ENCODE data around the gene CYLD.

CYLD gene

DNA sequence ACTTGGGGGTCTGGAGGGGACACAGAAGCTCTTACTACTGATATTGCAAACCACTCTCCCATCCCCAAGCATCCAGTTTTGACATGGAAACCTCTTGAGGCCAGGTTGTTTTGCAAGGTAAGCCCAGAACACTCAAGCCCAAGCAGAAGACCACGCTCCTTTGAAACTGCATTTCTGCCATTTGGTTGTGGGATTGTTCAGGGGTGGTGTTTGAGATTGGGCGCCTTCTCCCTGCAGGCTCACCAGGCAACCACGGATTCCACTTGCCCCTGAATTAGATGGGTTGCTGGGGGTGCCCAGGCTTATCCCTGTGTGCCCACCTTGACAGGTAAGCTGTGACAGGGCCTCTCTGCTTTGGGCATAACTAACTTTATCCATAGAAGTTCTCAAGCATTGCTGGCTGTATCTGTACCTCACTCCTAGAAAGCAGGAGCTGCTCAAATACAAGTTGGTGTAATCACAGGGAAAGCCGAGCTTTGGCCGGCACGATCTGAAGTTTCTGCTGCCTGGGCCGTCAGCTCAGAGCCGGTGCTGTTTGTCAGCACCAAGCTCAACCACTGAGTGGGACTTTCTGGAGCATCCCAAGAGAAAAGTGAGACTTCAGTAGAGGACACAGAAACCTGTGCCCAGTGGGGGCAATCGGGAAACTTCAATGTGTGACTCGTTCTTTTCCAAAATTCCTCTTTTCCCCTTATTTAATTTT, 93.6 kb downstream of the CYLD start:
- TF ChIP-seq YY1 (IDR thresholded peaks at IDR 0.05; ENCODE audit: low read depth), result no peak

DNA sequence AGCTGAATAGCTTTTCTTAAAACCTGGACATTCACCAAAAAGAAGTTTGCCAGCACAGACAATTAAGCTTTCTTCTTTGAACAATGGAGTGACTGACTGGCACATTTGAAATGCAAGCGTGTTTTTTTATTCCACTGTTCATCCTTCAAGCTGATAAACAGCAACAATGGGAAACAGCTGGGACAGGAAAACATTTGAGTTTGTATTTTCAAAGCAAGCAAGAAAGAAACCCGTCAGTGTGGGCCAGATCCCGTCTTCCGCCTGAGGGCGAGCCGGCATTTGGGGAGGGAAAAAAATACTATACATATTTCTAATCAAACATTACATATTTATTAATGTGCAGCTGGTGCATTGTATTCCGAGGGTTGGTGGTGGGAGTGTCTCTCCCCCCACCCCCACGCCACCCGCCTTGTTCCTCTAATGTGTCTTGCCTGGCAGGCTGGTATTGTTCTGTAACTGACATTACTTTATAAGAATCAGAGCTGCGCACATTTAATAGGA, 94.3 kb downstream of the CYLD start:
- TF ChIP-seq EP300 (IDR thresholded peaks at IDR 0.05; ENCODE audit: borderline replicate concordance) (no peak), CEBPB (IDR thresholded peaks at IDR 0.05) (no peak), TCF12 (IDR thresholded peaks at IDR 0.05; ENCODE audit: low read depth) (no peak), CREB1 (IDR thresholded peaks at IDR 0.05; ENCODE audit: low read depth) (no peak), YY1 (IDR thresholded peaks at IDR 0.05; ENCODE audit: low read depth) (no peak), NFIC (IDR thresholded peaks at IDR 0.05) (no peak), TAF1 (IDR thresholded peaks at IDR 0.05; ENCODE audit: low read depth) (no peak), FOXM1 (IDR thresholded peaks at IDR 0.05; ENCODE audit: borderline replicate concordance, low read depth) (no peak), RAD21 (IDR thresholded peaks at IDR 0.05; ENCODE audit: low read depth) (no peak), EGR1 (IDR thresholded peaks at IDR 0.05) (no peak), ZBTB7A (IDR thresholded peaks at IDR 0.05; ENCODE audit: low read depth) (no peak), TEAD4 (IDR thresholded peaks at IDR 0.05) (no peak)
- TF ChIP-seq, protein P1, sequence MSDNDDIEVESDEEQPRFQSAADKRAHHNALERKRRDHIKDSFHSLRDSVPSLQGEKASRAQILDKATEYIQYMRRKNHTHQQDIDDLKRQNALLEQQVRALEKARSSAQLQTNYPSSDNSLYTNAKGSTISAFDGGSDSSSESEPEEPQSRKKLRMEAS (IDR thresholded peaks at IDR 0.05), result no peak
- TF ChIP-seq, protein P2, sequence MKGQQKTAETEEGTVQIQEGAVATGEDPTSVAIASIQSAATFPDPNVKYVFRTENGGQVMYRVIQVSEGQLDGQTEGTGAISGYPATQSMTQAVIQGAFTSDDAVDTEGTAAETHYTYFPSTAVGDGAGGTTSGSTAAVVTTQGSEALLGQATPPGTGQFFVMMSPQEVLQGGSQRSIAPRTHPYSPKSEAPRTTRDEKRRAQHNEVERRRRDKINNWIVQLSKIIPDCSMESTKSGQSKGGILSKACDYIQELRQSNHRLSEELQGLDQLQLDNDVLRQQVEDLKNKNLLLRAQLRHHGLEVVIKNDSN (IDR thresholded peaks at IDR 0.05), result no peak

DNA sequence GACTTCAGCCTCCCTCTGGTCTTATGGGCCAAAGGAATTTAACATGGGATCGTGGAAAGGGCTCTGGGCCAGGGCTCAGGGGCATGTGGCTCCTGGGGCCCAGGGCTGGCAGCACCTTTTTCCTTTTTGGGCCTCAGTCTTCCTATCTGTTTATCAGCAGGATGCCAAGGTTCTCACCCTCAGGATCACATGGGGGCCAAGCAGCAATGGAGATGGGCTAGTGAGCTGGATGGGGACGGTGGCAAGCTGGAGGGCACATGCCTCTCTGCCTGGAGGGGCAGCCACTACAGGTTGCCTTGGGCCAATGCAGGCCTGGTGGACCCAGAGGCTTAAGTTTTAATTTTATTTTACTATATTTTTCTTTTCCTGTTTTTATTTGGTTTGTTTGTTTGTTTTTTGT, 95.4 kb downstream of the CYLD start:
- TF ChIP-seq, protein P2 (IDR thresholded peaks at IDR 0.05), result no peak
- TF ChIP-seq ZBTB7A (IDR thresholded peaks at IDR 0.05; ENCODE audit: low read depth) (no peak), TAF1 (IDR thresholded peaks at IDR 0.05; ENCODE audit: low read depth) (no peak), YY1 (IDR thresholded peaks at IDR 0.05; ENCODE audit: low read depth) (no peak), EGR1 (IDR thresholded peaks at IDR 0.05) (no peak), CEBPB (IDR thresholded peaks at IDR 0.05) (no peak), CREB1 (IDR thresholded peaks at IDR 0.05; ENCODE audit: low read depth) (no peak), NFIC (IDR thresholded peaks at IDR 0.05) (no peak), TCF12 (IDR thresholded peaks at IDR 0.05; ENCODE audit: low read depth) (no peak)
- TF ChIP-seq, protein P3, sequence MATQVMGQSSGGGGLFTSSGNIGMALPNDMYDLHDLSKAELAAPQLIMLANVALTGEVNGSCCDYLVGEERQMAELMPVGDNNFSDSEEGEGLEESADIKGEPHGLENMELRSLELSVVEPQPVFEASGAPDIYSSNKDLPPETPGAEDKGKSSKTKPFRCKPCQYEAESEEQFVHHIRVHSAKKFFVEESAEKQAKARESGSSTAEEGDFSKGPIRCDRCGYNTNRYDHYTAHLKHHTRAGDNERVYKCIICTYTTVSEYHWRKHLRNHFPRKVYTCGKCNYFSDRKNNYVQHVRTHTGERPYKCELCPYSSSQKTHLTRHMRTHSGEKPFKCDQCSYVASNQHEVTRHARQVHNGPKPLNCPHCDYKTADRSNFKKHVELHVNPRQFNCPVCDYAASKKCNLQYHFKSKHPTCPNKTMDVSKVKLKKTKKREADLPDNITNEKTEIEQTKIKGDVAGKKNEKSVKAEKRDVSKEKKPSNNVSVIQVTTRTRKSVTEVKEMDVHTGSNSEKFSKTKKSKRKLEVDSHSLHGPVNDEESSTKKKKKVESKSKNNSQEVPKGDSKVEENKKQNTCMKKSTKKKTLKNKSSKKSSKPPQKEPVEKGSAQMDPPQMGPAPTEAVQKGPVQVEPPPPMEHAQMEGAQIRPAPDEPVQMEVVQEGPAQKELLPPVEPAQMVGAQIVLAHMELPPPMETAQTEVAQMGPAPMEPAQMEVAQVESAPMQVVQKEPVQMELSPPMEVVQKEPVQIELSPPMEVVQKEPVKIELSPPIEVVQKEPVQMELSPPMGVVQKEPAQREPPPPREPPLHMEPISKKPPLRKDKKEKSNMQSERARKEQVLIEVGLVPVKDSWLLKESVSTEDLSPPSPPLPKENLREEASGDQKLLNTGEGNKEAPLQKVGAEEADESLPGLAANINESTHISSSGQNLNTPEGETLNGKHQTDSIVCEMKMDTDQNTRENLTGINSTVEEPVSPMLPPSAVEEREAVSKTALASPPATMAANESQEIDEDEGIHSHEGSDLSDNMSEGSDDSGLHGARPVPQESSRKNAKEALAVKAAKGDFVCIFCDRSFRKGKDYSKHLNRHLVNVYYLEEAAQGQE (IDR thresholded peaks at IDR 0.05; ENCODE audit: low read depth), result no peak

DNA sequence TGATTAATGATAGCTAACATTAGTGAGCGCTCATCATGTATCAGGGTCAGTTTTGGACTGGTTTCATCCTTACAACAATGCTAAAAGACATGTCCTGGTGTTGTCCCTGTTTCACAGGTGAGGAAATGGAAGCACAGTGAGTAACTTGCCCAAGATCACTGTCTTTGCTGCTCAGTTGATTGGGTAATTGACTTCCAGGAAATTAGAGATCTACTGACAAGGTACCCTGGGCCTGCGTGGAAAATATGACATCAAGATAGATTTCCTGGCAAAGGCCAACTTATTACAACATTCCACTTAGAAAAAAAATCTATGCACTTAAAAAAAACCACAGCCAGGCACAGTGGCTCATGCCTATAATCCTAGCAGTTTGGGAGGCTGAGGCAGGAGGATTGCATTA, 96.3 kb downstream of the CYLD start:
- TF ChIP-seq, protein P1 (IDR thresholded peaks at IDR 0.05), result no peak
- TF ChIP-seq TAF1 (IDR thresholded peaks at IDR 0.05; ENCODE audit: low read depth), result no peak
- TF ChIP-seq FOXM1 (IDR thresholded peaks at IDR 0.05; ENCODE audit: borderline replicate concordance, low read depth), result no peak
- no peak for TF ChIP-seq CREB1 (IDR thresholded peaks at IDR 0.05; ENCODE audit: low read depth)
- TF ChIP-seq NFIC (IDR thresholded peaks at IDR 0.05), result no peak
- no peak for TF ChIP-seq CEBPB (IDR thresholded peaks at IDR 0.05)
- TF ChIP-seq EP300 (IDR thresholded peaks at IDR 0.05; ENCODE audit: borderline replicate concordance), result no peak
- TF ChIP-seq TCF12 (IDR thresholded peaks at IDR 0.05; ENCODE audit: low read depth), result no peak
- TF ChIP-seq, protein P3 (IDR thresholded peaks at IDR 0.05; ENCODE audit: low read depth), result no peak
- TF ChIP-seq RAD21 (IDR thresholded peaks at IDR 0.05; ENCODE audit: low read depth), result no peak
- TF ChIP-seq, protein P2 (IDR thresholded peaks at IDR 0.05), result no peak
- TF ChIP-seq YY1 (IDR thresholded peaks at IDR 0.05; ENCODE audit: low read depth), result no peak

DNA sequence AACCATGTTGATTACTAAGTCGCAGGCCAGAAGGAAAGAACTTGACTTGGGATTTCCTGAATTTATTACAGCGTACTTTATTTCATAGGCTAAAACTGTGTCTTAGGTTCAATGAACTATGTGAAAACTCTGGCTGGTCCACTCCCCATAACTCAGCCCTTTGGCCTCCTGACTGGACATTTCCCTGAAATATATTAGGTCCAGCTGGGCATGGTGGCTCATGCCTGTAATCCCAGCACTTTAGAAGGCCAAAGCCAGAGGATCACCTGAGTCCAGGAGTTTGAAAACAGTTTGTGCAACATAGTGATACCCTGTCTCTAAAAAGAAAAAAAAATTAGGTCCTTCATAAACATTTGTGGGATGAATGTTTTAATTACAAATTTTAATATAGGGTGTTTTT, 97.0 kb downstream of the CYLD start:
- TF ChIP-seq TCF12 (IDR thresholded peaks at IDR 0.05; ENCODE audit: low read depth) (no peak), ZBTB7A (IDR thresholded peaks at IDR 0.05; ENCODE audit: low read depth) (no peak)

DNA sequence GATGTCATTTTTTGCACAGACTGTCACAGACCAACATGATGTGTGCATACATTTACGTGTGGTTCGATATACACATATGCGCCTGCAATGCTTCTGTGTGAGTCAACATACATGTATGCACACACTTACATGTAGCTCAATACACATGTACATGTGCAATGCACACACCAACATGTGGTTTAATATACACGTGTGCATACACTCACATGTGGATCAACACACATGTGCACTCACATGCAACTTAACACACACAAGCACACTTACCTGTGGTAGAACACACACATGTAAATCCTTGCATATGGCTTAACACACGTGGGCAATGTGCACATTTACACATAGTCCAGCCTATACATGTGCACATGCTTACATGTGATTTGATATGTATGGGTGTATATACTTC, 97.5 kb downstream of the CYLD start:
- TF ChIP-seq FOXM1 (IDR thresholded peaks at IDR 0.05; ENCODE audit: borderline replicate concordance, low read depth) (no peak), EP300 (IDR thresholded peaks at IDR 0.05; ENCODE audit: borderline replicate concordance) (no peak), EGR1 (IDR thresholded peaks at IDR 0.05) (no peak), TEAD4 (IDR thresholded peaks at IDR 0.05) (no peak), YY1 (IDR thresholded peaks at IDR 0.05; ENCODE audit: low read depth) (no peak), ZBTB7A (IDR thresholded peaks at IDR 0.05; ENCODE audit: low read depth) (no peak), RAD21 (IDR thresholded peaks at IDR 0.05; ENCODE audit: low read depth) (no peak), CEBPB (IDR thresholded peaks at IDR 0.05) (no peak), NFIC (IDR thresholded peaks at IDR 0.05) (no peak), TCF12 (IDR thresholded peaks at IDR 0.05; ENCODE audit: low read depth) (no peak), TAF1 (IDR thresholded peaks at IDR 0.05; ENCODE audit: low read depth) (no peak), CREB1 (IDR thresholded peaks at IDR 0.05; ENCODE audit: low read depth) (no peak)
- TF ChIP-seq, protein P3 (IDR thresholded peaks at IDR 0.05; ENCODE audit: low read depth), result no peak
- TF ChIP-seq, protein P2 (IDR thresholded peaks at IDR 0.05), result no peak
- TF ChIP-seq, protein P1 (IDR thresholded peaks at IDR 0.05), result no peak
